ENCODE data around the gene STAC.

The STAC gene

GRCh38 chr3:36597422-36597821 is 217.1 kb downstream of the STAC start:
- Histone ChIP-seq H3K27me3 (ENCODE audit: control insufficient read depth, low read length) (no peaks in the 10 kb centered on the region), H3K27ac (ENCODE audit: low read depth, low read length) (no peak overlapping the region), H3K4me3 (ENCODE audit: low read length) (no peak overlapping the region), H3F3A (ENCODE audit: control insufficient read depth, insufficient read depth) (no peaks in the 10 kb centered on the region), H3K9me3 (ENCODE audit: control insufficient read depth, insufficient read depth, low read length) (no peaks in the 10 kb centered on the region), H3K4me1 (ENCODE audit: control insufficient read depth, low read length) (no peaks in the 10 kb centered on the region), H3K4me2 (ENCODE audit: low read length) (no peak overlapping the region), H4K20me1 (ENCODE audit: control insufficient read depth, insufficient read depth, low read depth, low read length) (no peaks in the 10 kb centered on the region), H3K79me2 (ENCODE audit: control insufficient read depth, low read length) (no peaks in the 10 kb centered on the region), H3K36me3 (ENCODE audit: control insufficient read depth, low read length) (no peaks in the 10 kb centered on the region), H3K9me2 (replicated peaks; ENCODE audit: control insufficient read depth, low read length) (no peaks in the 10 kb centered on the region)
- no peak for TF ChIP-seq EZH2phosphoT487 (IDR thresholded peaks at IDR 0.05; ENCODE audit: borderline replicate concordance, low read length)
- no peak for TF ChIP-seq CTCF (IDR thresholded peaks at IDR 0.05; ENCODE audit: low read depth, low read length, poor library complexity, severe bottlenecking)

All from DOHH2 (cell line).